Tongue (tissue), 2 donors: ENCODE measurements around the gene NELL1. TPM values are rescaled to one million over a fixed set of nuclear protein-coding genes. Genes with fewer than 3 reads are reported as not detected.
"Not testable (repeated sequence)": the region's sequence is repeated elsewhere in the genome, so short reads cannot be mapped to it uniquely, and the experiment has no call there.

Experiments
- DNase-seq: peaks from one replicate; pipeline ENCODE4 v3.0.0-alpha.2; 2015
- total RNA-seq: library from RNA; depleted of rRNA; stranded (reverse); fragments of >200 nt; gene quantifications from one replicate; pipeline ENCODE4 v1.2.3, GENCODE V29; 2014

Gene NELL1
- total RNA-seq, 1 donor from 2014 or later: 78.7 TPM

DNA sequence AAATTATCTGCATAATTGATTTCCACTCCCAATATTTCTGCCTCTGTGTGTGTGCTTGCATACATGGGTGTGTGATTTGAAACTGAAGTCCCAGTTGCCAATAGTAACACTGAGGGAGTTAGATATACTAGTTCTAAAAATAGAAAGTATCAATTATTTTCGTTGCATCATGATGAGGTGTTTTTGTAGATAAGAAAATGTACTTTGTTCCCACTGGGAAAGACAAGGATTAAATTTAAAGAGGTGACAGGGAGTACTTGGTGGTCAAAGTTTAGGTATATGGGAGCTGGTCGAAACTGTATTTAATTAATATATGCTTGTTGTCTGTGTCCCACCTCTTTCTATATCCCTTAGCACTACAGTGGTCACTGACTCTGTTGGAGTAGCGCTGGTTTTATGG lies 444.5 kb downstream of the NELL1 start:
- DNase-seq: no peak

DNA sequence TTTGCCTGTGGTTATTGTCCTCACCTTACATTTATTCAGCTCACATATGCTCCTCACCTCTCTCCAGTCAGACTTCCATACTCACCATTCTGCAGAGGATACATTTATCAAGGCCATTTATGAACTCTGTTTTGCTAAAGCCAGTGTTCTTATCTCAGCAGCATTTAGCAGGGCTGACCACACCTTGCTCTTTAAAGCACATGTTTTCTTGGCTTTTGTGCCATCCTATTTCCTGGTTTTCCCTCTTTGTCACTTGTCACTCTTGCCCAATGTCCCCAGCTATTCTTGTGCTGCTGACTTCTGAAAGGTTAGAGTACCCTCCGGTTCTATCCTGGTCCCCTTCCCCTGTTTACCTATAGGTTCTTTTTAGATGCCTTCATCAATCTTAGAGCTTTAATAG lies 446.6 kb downstream of the NELL1 start:
- DNase-seq: no peak

DNA sequence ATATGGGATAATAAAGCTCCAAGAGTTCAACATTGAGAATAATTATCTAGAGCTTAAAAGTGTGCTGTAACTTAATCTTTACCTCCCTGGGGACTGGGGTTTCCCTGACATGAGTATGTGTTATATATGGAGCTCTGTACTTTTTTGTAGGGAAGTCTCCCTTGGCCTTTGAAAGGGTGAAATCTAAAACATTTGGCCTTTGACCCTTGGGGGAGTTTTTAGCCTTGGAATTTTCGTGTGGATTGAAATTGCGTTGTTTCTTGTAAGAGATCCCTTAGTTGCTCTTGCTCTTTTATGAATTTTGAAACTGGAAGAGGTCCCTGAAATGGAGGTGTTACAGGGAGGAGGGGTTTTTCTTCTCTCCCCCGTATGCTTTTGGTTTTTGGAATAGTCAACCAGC lies 450.0 kb downstream of the NELL1 start:
- no peak for DNase-seq

DNA sequence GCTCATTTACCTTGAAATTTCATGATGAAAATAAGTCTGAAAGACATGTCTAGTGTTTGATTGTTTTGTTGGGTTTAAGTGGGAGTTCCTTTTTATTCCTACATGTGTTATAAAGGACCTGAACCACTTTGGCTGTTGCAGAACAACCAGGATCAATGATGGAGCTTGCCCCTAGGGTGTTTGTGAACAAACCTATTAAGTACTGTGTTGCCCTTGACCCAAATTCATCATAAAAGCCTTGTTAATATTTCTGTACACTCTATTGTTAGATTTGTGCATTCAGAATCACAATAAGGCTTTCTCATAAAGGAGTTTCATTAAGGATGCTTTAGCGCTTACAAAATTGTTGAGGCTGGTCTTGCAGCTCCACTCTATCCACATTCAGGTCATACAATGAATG lies 452.6 kb downstream of the NELL1 start:
- no peak for DNase-seq

DNA sequence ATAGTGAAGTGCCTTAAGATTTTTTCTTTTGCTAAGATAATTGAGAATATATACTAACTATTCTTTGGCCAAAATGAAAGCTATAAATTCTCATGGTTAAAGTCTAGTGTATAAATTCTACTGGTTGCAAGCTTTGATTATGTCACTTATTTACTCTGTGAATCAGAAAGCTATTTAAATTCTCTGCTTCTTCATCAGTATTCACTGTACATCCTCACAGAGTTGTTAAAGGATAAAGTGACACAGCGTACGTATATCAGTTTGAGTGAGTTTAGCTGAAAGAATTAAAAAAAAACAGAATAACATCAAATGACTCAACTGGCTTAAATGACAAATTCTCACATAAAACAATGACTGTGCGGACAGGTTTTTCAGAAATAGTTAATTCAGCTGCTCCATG lies 453.1 kb downstream of the NELL1 start:
- DNase-seq: no peak

DNA sequence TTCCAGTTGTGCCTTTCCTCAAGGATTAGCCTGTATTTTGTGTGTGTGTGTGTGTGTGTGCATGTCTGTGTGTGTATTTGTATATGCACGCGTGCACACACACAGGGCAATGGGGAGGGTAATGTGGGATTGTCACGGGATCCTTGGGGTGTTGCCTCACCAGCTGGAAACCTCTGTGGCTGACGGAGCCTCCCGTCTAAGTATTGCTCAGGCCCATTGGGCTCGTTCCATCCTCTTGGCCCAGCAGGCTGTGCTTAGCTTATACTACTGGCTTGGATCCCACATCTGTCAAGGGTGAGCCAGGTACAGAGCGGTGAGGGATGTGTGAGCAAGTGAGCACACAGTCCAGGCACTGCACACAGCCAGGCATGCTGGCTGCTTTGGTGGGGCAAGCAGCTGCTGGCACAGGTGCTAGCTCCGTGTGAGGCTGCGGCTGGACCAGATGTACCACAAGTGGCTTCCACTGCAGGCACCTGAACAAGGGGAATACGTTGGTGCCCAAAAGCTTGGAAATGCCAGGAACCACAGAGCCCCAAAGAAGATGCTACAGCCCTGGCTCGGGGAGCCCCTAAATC lies 462.8 kb downstream of the NELL1 start:
- no peak for DNase-seq

DNA sequence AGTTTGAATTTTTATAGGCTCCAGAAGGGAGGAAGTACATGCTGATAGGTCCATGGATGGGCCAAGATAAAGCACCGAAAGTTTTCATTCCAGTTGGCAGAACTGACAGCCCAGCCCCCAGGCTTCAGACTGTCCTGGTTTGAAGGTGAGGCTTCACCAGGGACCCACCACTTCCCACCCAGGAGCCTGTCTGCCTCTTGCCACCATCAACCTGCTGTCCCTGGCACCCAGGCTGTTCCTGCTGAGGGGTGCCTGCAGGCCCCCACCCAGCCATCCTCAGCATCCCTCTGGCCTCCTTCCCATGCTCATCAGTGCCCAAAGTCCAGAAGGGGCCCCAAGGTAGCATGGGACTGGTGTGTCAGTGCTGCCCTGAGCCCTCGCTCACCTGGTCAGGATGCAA lies 463.9 kb downstream of the NELL1 start:
- no peak for DNase-seq

DNA sequence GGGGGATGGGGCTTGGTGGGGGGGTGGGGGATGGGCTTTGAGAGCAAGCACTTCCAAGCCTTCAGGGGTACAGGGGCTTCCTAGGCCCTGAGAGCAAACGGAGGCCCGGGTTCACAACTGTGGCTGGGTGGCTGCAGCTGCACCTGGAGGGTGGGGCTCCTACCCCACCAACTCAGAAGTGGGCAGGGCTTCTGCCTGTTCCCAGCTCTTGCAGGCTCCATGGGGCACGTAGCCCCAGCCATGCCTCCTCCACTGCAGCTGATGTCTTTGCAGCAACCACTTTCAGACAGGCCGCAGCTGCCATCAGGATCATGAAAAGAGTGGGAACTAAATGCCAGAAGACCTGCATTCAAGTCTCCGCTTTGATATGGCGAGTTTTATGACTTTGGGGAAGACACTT lies 464.3 kb downstream of the NELL1 start:
- DNase-seq: no peak

DNA sequence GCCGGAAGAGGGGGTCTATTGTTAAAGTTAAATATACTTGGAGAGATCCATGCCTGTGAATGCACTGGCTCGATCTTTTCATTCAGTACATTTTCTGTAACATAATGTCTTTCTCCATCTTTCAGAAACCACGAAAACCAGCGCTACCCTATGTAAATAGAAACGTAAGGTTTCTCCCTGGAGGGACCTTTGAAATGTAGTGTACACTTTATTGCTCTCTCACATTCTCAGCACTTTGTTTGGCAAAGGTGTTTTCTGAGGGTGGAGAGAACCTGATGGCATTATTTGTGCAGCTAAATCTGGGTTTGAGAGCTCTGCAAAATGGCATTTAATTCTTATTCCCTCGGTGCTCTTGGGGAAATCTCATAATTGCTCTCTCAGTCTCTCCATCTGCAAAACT lies 468.4 kb downstream of the NELL1 start:
- DNase-seq: no peak

DNA sequence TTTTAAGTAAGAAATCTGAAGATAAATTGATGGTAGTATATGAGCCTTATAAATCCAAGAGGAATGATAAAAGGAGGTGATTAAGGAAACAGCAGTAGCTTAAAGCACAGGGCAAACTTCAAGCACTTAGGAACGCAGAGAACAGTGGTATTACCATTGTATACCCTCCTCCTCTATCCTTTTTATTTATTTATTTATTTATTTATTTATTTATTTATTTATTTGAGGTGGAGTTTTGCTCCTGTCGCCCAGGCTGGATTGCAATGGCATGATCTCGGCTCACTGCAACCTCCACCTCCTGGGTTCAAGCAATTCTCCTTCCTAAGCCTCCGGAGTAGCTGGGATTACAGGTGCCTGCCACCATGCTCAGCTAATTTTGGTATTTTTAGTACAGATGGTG lies 472.2 kb downstream of the NELL1 start:
- not testable (repeated sequence) for DNase-seq

DNA sequence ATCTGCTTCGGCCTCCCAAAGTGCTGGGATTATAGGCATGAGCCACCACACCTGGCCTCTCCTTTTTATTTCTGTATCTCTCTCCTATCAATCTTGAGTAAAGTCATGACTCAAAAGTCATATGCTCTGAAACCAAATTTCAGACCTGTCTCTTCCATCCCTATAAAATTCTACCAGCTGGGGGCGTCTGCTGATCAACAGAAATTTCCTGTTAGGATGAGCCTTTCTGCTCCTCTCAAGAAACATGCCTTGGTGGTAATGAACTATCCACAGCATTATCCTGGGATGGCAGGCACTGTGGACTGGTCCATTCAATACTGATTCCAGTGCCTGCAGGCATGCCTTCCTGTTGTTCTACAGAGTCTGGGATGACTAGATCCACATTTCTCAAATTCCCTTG lies 472.6 kb downstream of the NELL1 start:
- DNase-seq: peak; percentile 7

DNA sequence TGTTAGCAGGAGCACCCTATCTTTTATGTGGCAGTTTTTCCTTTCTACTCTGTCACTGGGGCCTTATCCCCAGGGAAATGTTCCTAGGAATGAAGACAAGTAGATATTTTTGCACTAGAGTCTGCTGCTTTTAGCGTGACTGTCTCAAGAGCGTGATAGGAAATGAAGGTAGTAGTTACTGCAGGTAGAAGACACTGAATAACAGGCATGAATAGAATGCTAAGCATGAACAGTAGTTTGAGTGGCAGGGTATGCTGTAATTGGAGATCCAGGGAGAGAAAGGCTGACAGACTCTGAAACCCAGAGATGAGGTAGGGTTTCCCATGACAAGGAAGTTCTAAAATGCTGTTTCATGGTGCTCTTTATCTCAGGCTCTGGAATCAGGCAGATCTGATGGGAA lies 475.1 kb downstream of the NELL1 start:
- DNase-seq: no peak

DNA sequence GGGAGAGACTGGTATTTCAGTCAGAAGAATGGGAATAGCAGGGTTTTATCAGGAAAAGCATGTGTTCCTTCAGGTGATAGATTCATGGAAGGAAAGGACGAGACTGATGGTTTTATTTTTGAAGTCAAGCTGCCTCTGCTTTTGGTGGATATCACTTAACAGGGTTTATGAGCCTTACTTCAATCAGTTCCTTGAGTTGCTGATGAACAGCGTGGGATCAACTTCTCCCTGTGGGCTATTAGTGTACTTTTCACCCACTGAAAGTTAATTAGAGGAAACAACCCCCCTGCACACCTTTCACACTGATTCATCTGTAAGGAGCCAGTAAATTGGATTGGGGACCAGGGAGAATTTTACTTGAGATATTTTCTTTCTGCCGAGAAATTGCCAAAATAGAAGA lies 479.0 kb downstream of the NELL1 start:
- no peak for DNase-seq

DNA sequence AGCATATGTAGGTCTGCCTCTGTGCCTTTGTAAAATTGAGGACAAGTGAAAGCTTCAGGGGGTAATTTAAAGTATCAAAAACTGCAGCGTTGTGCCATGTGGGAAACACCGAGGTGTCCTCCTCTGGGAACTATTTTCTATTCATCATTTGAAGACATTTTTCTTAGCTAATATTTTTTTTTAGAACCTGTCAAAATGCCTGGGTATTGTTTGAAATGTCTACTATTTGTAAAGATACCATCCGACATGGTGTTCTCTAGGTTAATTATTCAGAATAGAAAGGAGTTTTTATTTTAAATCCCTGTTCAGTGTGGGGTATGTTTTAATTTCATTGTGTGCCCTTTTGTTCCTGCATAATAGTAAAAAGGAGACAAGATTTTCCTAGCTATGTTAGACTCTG lies 490.8 kb downstream of the NELL1 start:
- no peak for DNase-seq

DNA sequence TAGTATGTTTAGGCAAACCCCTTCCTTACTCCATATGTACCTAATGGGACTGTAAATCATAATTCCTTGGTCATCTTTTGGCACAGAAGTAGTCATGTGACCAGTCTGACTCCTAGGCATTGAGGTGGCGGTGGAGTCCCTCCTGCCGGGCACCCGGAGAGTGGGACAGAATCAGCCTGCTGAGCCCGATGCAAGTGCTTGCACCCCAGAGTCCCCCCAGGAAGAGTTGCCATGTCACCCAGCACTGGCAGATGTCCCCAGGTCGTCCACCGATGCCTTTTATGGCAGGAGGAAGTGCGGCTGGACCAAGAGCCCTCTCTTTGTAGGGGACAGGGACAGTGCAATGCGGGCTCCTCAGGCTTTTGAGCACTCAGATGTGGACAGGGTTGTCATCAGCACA lies 500.3 kb downstream of the NELL1 start:
- DNase-seq: no peak

DNA sequence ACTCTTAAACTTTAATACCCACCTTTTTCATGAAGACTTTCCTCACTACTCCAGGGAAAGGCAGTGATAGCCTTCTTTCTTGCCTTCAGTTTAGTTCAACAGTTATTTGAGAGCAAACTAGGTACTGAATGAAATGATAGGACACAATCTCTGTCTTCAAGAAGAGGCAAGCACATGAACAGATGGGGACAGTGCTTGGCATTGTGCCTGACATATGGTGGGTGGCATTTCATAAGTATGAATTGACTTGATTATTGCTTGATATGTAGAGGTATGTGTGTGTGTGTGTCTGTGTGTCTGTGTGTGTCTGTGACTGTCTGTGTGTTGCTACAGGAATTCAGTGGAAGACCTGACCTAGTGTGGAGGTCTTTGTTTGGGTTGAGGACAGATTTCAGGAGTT lies 504.1 kb downstream of the NELL1 start:
- DNase-seq: no peak

DNA sequence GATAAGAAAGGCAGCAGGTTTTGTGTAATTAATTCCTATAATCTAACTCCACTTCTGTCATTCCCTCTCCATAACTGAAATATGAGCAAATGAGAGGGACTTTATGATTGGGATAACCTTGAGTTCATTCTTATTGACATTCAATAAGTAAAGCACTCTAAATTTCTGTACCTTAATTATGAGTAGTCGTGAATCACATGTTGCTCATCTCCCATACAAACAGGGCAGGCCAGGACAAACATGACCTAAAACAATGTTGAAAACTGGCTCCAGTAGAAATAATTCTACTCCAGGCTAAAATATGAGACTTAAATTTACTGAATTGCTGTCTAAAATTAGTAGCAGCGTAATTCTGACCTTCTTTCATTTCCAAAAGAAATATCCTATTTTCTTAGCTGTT lies 505.4 kb downstream of the NELL1 start:
- no peak for DNase-seq

DNA sequence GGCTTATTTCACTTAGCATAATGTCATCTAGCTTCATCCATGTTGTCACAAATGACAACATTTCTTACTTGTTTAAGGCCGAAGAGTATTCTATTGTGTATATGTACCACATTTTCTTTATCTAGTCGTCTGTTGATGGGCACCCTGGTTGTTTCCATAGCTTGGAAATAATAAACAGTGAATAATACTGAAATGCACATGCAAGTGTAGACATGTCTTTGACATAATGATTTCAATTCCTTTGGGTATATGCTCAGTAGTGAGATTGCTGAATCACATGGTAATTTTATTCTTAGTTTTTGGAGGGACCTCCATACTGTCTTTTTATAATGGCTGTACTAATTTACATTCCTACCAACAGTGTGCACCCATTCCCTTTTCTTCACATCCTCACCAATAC lies 508.0 kb downstream of the NELL1 start:
- no peak for DNase-seq

DNA sequence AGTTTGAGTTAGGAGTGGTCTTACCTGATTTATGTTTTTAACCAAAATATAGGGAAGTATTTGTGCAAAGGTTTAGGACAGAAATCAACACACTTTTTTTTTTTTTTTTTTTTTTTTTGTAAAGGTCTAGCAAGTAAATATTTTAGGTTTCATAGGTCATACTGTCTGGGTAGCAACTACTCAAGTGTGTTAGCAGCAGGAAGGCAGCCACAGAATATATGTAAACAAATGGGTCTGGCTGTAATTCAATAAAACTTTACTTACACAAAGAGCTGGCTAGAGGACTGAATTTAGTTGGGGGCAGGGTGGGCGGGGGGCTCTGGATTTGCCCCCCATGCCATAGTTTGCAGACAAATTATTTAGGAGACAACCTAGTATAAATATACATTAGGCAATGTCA lies 510.4 kb downstream of the NELL1 start:
- no peak for DNase-seq

DNA sequence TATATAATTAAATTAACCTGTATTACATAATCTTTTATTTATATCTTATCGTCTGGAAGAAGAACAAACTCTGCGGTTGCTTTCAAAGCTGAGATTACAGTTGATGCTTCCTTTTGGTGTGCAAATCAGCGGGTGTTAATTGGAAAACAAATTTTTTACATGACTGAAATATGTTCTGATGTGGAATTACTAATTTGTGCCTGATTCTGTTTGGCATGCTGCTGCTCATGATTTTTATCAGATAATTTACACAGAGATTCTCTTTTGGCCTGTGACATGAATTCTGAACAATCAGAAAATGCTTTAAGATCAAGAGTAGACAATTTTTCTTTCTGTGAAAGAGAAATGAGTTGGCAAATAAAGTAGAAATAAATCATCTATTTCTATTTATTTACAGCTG lies 510.8 kb downstream of the NELL1 start:
- DNase-seq: no peak

DNA sequence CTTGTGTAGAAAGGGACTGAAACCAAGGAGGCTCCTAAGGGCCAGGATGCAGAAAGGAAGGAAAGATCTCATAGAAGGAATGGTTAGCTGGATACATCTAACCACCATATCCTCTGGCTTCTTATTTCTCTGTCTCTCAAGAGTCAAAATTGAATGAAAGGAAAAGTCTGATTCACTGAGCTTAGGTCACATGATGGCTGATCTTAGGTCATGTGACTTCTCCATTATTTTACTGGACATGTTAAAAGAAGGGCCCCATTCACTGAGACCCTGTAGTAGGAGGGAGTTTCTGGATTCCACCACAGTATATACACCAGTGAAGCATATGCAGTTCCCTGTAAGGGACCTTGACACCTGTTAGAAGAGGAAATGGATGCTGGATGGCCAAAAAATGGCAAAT lies 516.6 kb downstream of the NELL1 start:
- DNase-seq: no peak

DNA sequence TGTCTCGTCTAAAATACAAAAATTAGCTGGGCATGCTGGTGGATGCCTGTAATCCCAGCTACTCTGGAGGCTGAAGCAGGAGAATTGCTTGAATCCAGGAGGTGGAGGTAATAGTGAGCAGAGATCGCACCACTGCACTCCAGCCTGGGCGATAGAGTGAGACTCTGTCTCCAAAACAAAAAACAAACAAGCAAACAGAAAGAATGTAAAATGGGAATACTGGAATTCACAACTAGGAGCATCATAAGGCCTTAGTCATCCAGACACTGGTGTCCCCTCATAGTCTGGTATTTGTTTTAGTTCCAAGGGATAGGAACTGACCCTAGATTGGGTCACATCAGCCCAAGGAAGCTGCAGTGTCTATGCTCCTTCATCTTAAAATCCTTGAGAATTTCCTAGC lies 520.8 kb downstream of the NELL1 start:
- DNase-seq: no peak

DNA sequence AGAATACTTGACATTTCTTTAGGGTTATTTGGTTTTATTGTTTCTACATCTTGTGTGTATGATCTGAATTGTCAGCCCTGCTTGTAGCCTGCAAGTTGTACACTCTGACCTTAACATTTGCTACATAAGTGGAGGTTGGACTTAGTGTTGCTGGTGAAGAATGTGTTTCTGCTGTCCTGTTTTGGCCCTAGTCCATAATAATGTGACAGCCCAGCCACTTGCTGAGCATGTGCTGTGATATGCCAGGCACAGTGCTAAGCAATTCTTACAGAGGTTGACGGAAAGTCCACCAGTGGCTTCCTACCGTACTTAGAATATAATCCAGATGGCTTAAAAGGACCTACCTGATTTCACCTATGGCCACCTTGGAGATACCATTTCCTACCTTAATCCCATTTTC lies 526.6 kb downstream of the NELL1 start:
- peak; percentile 12 for DNase-seq

DNA sequence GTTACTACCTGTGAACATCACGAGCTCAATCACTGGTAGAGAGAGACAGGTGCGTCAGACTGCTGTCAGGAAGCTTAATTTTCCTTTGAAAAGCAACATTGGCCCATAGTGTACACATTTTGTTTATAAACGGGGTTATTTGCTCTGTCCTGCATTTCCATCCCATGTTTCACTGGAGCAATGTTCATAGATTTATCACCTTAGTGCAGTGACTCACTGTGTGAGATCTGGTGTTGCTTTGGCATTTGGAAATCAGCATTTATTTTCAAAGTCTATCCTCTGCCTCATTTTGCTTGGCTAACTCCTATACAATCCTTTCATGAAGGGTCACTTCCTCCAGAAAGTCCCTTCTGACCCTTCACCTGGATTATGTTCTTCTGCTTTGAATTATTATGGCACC lies 529.1 kb downstream of the NELL1 start:
- DNase-seq: no peak

DNA sequence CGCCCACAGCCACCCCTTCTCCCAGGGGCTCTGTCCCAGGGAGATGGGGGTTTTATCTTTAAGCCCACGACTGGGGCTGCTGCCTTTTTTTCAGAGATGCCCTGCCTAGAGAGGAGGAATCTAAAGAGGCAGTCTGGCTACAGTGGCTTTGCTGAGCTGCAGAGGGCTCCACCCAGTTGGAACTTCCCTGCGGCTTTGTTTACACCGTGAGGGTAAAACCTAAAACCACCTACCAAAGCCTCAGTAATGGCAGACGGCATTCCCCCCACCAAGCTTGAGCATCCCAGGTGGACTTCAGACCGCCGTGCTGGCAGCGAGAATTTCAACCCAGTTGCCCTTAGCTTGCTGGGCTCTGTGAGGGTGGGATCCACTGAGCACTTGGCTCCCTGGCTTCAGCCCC lies 535.8 kb downstream of the NELL1 start:
- no peak for DNase-seq
